Osteoblast (primary cell): ENCODE data around the gene DDX20. TPM values are rescaled to one million over a fixed set of nuclear protein-coding genes. Genes with fewer than 3 reads are reported as not detected.
A peak's percentile ranks its signal among the peaks of the same experiment; 100 is the strongest.

ENCODE experiments used
- DNase-seq: peaks from one replicate; pipeline ENCODE4 v3.0.0; 2011; ENCODE audit warnings: low spot score, mixed read lengths; ENCODE audit not compliant: insufficient read length; ENCODE audit errors: missing footprints
- H2AFZ ChIP-seq: 2 replicates; pipeline ENCODE4 v1.6.0; 2011; ENCODE audit warnings: mild to moderate bottlenecking, low read length
- H3K27ac ChIP-seq: 2 replicates; pipeline ENCODE4 v1.5.1; 2011; ENCODE audit warnings: mild to moderate bottlenecking, low read depth, low read length, moderate library complexity
- H3K27me3 ChIP-seq: 2 replicates; pipeline ENCODE4 v1.6.0; 2012; ENCODE audit warnings: mild to moderate bottlenecking, control low read depth, inconsistent platforms, low read length, moderate library complexity; ENCODE audit not compliant: insufficient read depth
- H3K36me3 ChIP-seq: 2 replicates; pipeline ENCODE4 v1.5.1; 2011; ENCODE audit warnings: mild to moderate bottlenecking, low read length, control low read depth, moderate library complexity; ENCODE audit not compliant: insufficient read depth
- H3K4me1 ChIP-seq: 2 replicates; pipeline ENCODE4 v1.5.1; 2011; ENCODE audit warnings: mild to moderate bottlenecking, low read length, control low read depth, moderate library complexity; ENCODE audit not compliant: insufficient read depth
- H3K4me2 ChIP-seq: 2 replicates; pipeline ENCODE4 v1.6.0; 2011; ENCODE audit warnings: mild to moderate bottlenecking, low read length; ENCODE audit not compliant: insufficient read depth
- H3K4me3 ChIP-seq: fragments of 200-600 bp; sonication (generic); 3 replicates; pipeline ENCODE4 v1.5.1; 2012; ENCODE audit warnings: mild to moderate bottlenecking, low read length, inconsistent platforms; ENCODE audit not compliant: insufficient read depth
- H3K79me2 ChIP-seq: 2 replicates; pipeline ENCODE4 v1.6.0; 2012; ENCODE audit warnings: mild to moderate bottlenecking, low read length, control low read depth, inconsistent platforms; ENCODE audit not compliant: insufficient read depth
- H3K9me3 ChIP-seq: 2 replicates; pipeline ENCODE4 v1.5.1; 2011; ENCODE audit warnings: low read depth, low read length, control low read depth
- H4K20me1 ChIP-seq: 2 replicates; pipeline ENCODE4 v1.6.0; 2012; ENCODE audit warnings: mild to moderate bottlenecking, low read length, control low read depth; ENCODE audit not compliant: insufficient read depth
- CTCF ChIP-seq: IDR thresholded peaks from 2 replicates; pipeline ENCODE4 v1.5.1; 2011; ENCODE audit warnings: mild to moderate bottlenecking, low read depth, low read length, moderate library complexity; ENCODE audit errors: extremely low read depth
- total RNA-seq: library from RNA; depleted of rRNA; stranded (reverse); fragments of >200 nt; gene quantifications from 2 replicates; pipeline ENCODE4 v1.2.3, GENCODE V29; 2012

DDX20 gene
- 15.6 and 19.2 TPM in 2 replicates for total RNA-seq

- peak within 1 kb of the TSS; percentile 95 for H3K4me3 ChIP-seq
- H3K4me1 ChIP-seq, result peaks cover 20% of the 10 kb centered on the region
- peak within 1 kb of the TSS; percentile 99 for H2AFZ ChIP-seq
- peaks cover 22% of the 10 kb centered on the region for H3K36me3 ChIP-seq
- H3K27me3 ChIP-seq, result no peaks in the 10 kb centered on the region
- peak; percentile 98 for DNase-seq
- peak within 1 kb of the TSS; percentile 99 for H3K27ac ChIP-seq
- H3K4me2 ChIP-seq, result peak within 1 kb of the TSS; percentile 100
- H3K79me2 ChIP-seq, result peaks cover 37% of the 10 kb centered on the region
- TF ChIP-seq CTCF, result peak; percentile 82
- no peaks in the 10 kb centered on the region for H4K20me1 ChIP-seq
- no peaks in the 10 kb centered on the region for H3K9me3 ChIP-seq
Observed at GRCh38 chr1:111755331-111756123, at the start of gene DDX20. Gene DDX20 (plus strand): TSS chr1:111755901. CDS start chr1:111755925, 24 bp downstream.

- Histone ChIP-seq H2AFZ (no peak overlapping the region), H3K9me3 (no peaks in the 10 kb centered on the region), H3K36me3 (peaks cover 16% of the 10 kb centered on the region), H3K4me3 (no peak overlapping the region), H4K20me1 (no peaks in the 10 kb centered on the region), H3K4me2 (peak overlapping the region; percentile 71), H3K27ac (peak overlapping the region; percentile 83), H3K79me2 (peaks cover 3% of the 10 kb centered on the region), H3K4me1 (peaks cover 26% of the 10 kb centered on the region), H3K27me3 (no peaks in the 10 kb centered on the region)
- DNase-seq, result no peak
- TF ChIP-seq CTCF, result no peak
Observed at GRCh38 chr1:111706921-111707320, 48.8 kb upstream of the DDX20 start.

- peaks cover 16% of the 10 kb centered on the region for H3K36me3 ChIP-seq
Observed at GRCh38 chr1:111707906-111708305, 47.8 kb upstream of the DDX20 start.

More at GRCh38 chr1:111707906-111708305, 47.8 kb upstream of the DDX20 start:
- no peak for DNase-seq
- no peak overlapping the region for H3K4me3 ChIP-seq
- TF ChIP-seq CTCF, result no peak
- no peaks in the 10 kb centered on the region for H3K9me3 ChIP-seq
- H4K20me1 ChIP-seq, result no peaks in the 10 kb centered on the region
- peaks cover 3% of the 10 kb centered on the region for H3K79me2 ChIP-seq
- no peak overlapping the region for H2AFZ ChIP-seq
- peaks cover 26% of the 10 kb centered on the region for H3K4me1 ChIP-seq
- H3K27me3 ChIP-seq, result no peaks in the 10 kb centered on the region
- H3K4me2 ChIP-seq, result peak overlapping the region; percentile 30
- peak overlapping the region; percentile 83 for H3K27ac ChIP-seq
